HG02798 (cell line): ENCODE measurements around the gene PPP4R2.
A peak's percentile ranks its signal among the peaks of the same experiment; 100 is the strongest.
"Not testable (repeated sequence)": the region's sequence is repeated elsewhere in the genome, so short reads cannot be mapped to it uniquely, and the experiment has no call there.

Experiments
- ATAC-seq: cut with Tn5 transposase; IDR thresholded peaks from one replicate; pipeline ENCODE4 v1.9.1; 2021; ENCODE audit warnings: mild to moderate bottlenecking; ENCODE audit not compliant: unreplicated experiment, poor library complexity

The PPP4R2 gene

DNA sequence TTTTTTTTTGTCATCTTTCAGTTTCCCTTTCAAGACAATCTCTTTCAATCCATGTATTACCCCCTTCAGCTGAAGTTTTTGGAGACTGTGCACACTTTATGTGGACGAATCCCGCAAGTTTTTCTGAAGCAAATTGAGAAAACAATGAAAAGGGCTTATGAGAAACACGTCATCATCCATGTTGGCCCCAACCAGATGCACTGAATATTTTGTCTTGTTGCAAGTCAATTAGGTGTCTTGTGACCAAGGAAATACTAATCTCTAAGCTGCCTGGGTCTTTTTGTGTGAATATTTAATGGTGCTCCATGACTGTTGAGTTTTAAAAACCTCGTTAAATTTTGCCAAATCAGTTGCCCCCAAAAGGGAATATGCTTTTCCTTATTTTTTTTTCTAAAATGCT is 21.7 kb upstream of the PPP4R2 start:
- no peak for ATAC-seq

DNA sequence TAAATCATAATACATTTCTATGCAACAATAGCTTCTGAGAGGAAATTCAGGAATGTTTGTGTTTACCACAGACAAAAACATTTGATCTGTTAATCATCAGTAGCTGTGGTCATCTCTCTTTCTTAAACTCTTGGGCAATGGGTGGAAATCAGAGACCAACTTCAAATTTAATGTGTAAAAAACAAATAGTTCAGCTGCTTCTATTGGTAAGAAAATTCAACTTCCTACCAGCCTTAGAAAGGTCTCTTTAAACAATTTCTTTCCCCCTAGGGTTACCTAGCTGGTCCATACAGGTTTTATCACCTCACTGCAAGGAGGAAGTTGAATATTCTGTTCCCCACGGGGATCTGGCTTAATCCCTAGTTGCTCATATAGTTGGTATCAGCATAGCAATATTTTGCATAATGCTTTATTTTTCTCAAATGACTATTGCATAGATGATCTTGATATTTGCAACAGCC is 20.3 kb upstream of the PPP4R2 start:
- no peak for ATAC-seq

DNA sequence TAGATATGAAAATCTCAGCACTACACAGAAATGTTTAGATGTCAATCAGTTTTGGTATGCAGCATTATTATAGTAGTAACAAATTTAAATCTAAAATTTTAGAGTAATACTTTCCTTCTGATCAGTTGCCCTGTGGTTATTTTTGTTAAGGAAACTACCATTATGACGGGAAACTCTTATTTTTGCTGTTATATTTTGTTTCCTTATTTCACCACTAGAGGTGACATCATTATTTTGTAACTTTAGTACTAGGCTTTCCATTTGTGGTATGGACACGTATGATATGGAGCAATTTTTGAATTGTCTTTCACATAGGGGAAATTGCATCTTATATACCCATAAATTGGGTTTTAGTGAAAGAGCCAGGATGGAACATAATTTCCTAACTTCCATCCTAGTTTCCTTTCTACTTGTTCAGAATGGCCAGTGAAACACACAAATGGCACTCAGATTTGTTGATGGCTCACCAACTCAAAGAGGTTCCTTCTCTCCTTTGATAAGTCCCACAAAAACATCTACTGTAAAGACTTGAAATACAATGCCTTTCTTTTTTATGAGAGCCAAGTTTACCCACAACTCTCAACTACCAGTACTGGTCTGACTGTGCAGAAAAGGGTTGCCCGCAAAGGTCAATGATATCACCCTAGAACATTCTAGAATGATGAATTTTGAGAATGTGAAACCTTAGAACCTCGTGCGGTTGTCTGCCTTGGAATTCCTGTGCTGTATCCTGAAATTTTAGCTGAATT is 19.4 kb upstream of the PPP4R2 start:
- peak; percentile 66 for ATAC-seq

DNA sequence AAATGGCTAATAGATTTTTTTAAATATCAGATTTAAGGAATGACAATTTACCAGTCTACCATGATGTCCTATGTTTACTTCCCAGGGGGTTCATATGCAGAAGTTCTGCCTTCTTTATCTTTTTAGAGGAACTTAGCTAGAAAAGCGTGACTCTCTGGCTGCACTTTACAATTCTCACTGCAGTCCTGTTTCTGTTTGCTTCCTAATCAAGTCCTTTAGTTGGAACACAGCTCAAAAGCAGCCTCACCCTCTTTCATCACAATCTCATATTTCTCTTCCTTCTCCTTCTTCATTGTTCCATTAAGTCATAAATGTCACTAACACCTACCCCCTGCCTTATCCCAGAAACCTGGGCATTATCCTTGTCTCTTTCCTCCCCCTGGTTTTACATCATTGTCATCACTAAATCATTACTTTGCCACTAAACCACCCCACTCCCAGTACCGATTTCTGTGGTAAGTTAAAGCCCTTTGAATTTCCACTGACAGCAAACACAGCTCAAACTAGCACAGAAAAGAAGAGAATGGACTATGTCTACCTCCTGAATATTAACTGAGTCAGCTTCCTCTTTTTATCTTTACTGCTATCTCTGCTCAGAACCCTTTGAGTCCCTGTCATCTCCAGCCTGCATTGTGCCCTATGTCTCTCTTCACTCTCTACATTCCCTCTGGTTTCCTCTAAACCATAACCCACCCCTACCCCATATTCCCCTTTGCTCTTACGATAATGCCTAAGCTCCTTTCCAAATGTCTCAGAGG is 13.8 kb upstream of the PPP4R2 start:
- ATAC-seq: no peak

GRCh38 chr3:72985576-72985975 is 11.0 kb upstream of the PPP4R2 start:
- ATAC-seq: no peak

DNA sequence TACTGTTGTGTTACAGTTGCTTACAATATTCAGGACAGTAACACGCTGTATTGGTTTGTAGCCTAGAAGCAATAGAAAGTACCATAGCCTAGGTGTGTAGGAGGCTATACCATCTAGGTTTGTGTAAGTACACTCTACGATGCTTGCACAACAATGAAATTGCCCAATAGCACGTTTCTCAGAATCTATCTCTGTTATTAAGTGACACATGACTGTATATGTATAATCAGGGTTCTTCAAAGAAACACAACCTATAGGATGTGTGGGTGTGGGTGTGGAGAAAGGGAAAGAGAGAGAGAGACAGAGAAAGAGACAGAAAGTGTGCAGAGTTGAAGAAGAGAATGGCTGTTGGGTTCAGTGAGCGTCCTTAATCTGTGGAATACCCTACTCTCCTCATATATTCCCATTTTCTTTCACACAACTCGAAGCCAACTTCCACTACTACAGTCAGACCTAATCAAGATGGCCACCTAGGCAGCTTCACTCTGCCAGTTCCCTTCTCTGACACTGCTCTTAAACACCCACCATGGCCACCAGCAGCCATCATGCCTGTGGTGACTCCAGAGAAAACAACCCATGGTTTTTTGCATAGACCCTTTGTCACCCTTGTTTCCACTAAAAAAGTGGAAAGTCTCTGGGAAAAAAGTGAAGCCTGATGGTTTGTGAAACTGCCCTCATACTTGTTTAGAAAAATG is 5.8 kb upstream of the PPP4R2 start:
- ATAC-seq: no peak

- ATAC-seq: no peak
Observed at GRCh38 chr3:72991522-72991921, 5.1 kb upstream of the PPP4R2 start.

- no peak for ATAC-seq
Observed at GRCh38 chr3:72993391-72993790, 3.2 kb upstream of the PPP4R2 start.

DNA sequence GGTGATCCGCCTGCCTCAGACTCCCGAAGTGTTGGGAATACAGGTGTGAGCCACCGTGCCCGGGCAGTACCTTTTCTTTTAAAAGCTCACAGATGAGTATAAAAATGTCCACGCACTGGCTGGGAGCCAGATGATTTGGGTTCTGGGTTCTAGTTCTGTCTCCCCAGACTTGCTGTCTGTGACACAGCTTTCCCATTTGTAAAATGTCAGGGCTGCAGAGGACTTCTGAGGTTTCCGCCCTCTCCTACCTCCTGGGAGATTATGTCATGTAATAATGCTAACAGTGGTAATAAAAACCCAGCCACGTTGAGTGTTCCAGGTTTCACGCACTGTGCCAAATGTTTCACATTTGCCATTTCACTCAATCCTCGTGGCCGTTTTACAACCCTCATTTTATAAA is 1.3 kb upstream of the PPP4R2 start:
- ATAC-seq: no peak

DNA sequence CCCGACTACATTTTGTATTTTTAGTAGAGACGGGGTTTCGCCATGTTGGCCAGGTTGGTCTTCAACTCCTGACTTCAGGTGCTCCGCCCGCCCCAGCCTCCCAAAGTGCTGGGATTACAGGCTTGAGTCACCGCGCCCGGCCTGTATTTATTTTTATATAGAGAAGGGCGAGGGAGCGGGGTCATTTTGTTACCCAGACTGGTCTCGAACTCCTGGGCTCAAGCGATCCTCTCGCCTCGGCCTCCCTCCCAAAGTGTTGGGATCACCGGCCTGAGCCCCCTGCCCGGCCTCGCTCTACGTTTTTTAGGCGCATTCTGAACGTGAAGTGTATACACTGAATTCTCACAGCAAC is 514 bp upstream of the PPP4R2 start:
- ATAC-seq: no peak

- peak; percentile 27 for ATAC-seq
Observed at GRCh38 chr3:72997421-72997961, 880 bp downstream of the PPP4R2 start.

DNA sequence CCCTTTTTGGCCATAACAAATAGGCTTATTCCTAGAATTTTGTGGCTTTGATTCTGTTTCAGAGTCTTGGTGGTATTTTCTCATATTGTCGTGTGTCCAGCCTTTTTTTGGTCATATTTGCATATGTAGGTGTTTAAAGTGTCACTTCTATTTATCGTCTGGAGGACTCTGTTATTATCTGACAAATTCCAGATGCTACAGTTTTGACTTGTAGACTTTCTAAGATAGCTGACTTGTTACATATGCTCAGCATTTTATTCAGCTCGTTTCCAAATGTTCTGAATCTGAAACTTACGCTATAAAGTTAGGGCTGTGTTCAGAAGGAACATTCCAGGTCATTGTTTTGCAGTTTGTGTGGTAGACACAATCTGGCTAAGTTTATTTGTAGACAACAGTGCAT is 1.9 kb downstream of the PPP4R2 start:
- no peak for ATAC-seq

GRCh38 chr3:72999951-73000350 is 3.3 kb downstream of the PPP4R2 start:
- no peak for ATAC-seq

DNA sequence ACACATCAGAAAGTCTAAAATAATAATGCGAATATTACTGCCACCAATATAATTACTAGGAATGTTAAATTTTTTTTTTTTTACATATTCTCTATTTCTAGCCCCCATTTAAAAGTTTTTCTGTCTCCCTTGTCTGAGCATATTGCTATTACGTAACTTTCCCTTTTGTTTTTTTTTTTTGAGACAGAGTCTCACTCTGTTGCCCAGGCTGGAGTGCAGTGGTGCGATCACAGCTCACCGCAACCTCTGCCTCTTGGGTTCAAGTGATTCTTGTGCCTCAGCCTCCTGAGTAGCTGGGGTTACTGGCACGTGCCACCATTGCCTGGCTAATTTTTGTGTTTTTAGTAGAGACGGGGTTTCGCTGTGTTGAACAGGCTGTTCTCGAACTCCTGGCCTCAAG is 6.4 kb downstream of the PPP4R2 start:
- ATAC-seq: not testable (repeated sequence)

GRCh38 chr3:73004316-73004715 is 7.7 kb downstream of the PPP4R2 start:
- ATAC-seq: no peak

GRCh38 chr3:73007992-73008712 is 11.5 kb downstream of the PPP4R2 start:
- ATAC-seq: no peak

DNA sequence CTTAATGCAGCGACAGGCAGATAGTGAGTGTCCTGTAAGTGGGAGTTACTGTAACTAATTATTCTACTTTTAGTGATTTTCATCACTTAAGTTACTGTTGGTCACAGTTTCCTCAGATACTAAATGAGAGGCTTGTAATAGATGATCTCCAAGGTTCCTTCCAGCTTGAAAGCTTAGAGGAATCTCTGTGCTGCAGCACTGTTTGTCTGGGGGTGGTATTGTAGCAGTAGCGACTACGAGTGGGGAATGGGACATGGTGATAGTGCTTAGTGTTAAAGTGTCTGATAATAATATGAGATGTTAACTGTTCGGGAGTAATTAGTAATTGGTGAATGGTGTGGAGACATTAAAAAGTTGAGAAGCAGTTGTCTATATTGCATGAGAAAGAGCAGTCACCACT is 12.4 kb downstream of the PPP4R2 start:
- no peak for ATAC-seq

GRCh38 chr3:73009750-73010149 is 13.1 kb downstream of the PPP4R2 start:
- ATAC-seq: no peak

- no peak for ATAC-seq
Observed at GRCh38 chr3:73010158-73010557, 13.5 kb downstream of the PPP4R2 start.

DNA sequence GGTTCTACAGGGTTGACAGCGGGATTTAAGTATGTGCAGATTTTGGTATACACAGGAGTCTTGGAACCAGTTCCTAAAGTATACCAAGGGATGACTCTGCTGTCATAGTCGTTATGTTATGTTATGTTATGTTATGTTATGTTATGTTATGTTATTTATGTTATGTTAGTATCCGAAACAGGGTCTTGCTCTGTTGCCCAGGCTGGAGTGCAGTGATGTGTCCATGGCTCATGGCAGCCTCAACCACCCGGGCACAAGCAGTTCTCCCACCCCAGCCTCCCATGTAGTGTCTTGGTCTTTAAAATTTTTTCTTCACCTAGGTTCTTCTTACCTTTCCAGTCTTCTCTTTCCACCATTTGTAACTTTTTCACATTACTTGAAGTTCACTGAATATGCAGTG is 21.7 kb downstream of the PPP4R2 start:
- ATAC-seq: no peak
